C4-2B (cell line): ENCODE results near the gene TOP2B.

Experiments used
- H3K27ac ChIP-seq: fragments of 450-650 bp; 2 replicates; pipeline ENCODE4 v1.5.1; 2017
- ZFX ChIP-seq: fragments of 450-650 bp; IDR thresholded peaks from 2 replicates; pipeline ENCODE4 v1.6.1; 2017
- TF ChIP-seq, protein P1 (sequence below): fragments of 450-650 bp; conservative IDR thresholded peaks from 2 replicates; pipeline ENCODE4 v1.5.1; 2017; ENCODE audit warnings: mild to moderate bottlenecking

TOP2B gene

GRCh38 chr3:25695731-25696420 lies 31.2 kb upstream of the TOP2B start:
- TF ChIP-seq, protein P1, sequence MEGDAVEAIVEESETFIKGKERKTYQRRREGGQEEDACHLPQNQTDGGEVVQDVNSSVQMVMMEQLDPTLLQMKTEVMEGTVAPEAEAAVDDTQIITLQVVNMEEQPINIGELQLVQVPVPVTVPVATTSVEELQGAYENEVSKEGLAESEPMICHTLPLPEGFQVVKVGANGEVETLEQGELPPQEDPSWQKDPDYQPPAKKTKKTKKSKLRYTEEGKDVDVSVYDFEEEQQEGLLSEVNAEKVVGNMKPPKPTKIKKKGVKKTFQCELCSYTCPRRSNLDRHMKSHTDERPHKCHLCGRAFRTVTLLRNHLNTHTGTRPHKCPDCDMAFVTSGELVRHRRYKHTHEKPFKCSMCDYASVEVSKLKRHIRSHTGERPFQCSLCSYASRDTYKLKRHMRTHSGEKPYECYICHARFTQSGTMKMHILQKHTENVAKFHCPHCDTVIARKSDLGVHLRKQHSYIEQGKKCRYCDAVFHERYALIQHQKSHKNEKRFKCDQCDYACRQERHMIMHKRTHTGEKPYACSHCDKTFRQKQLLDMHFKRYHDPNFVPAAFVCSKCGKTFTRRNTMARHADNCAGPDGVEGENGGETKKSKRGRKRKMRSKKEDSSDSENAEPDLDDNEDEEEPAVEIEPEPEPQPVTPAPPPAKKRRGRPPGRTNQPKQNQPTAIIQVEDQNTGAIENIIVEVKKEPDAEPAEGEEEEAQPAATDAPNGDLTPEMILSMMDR = no peak
- no peak for TF ChIP-seq ZFX

GRCh38 chr3:25693238-25693637 lies 28.5 kb upstream of the TOP2B start:
- no peak for TF ChIP-seq ZFX
- no peak overlapping the region for H3K27ac ChIP-seq

More at GRCh38 chr3:25695731-25696420, 31.2 kb upstream of the TOP2B start:
- no peak overlapping the region for H3K27ac ChIP-seq

DNA sequence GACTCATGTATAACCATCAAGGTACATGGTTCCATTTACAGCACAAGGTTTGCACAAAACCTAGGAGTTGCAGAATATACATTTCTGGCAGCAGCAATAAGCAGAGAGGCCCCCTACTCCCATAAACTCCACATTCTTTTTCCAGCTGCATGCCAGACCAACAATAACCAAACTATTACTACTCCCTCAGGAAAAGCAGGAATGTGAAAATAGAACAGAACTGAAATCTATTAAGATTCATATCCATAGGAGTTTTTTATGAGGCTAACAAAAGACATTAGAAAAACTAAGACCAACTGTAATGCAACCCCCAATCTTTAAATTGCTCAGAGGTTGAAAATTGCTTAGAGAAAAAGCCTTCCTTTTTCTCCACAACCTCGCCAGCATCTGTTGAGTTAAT lies 27.6 kb upstream of the TOP2B start:
- TF ChIP-seq, protein P1 = no peak
- TF ChIP-seq ZFX = no peak
- H3K27ac ChIP-seq = no peak overlapping the region

DNA sequence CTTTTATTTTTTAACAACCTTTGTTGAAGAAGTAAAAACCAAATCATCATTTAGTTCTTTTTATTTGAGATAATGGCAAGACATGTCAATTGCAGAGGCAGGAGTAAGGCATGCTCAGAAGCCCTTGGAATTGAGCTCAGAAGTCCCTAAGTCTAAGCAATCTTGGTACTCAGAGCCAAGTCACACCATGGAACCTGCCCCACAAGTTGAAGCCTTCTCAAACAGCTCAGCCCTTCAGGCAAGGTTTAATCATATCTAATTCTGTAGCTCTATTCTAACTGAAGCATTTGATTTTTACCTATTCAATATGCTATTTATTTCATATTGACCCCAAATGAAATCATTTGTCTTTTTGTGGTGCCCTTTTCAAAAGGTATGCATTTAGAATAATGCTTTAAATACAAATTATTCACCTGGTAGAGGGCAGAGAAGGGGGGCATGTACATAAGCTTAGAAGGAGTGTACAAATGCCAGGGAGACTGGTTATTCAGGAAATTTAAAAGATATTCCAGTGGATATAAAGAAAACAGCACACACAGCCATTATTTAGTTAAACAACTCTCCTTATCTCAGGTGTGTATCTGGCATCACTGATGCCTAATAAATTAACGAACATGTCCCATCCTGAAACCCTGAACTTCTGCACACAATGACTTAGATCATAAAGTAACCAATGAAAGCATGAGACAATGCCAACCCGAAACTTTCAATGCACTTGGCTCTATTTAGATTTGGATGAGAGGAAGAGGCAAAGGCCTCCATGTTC lies 26.2 kb upstream of the TOP2B start:
- TF ChIP-seq ZFX = no peak
- H3K27ac ChIP-seq = no peak overlapping the region; the same call in 1 of the 2 replicates

DNA sequence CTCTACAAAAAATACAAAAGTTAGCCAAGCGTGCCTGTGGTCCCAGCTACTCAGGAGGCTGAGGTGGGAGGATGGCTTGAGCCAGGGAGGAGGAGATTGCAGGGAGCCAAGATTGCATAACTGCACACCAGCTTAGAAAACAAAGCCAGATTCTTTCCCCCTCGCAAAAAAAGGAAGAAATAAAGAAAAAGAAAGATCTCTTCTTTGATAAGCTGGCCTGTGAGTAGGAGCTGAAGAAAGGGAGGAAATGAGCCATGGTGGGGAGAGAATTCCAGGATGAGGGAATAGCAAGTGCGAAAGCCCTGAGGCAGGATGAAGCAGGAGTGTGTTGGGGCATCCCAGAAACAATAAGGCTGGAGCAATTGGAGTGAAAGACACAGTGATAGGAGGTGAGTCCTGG lies 24.5 kb upstream of the TOP2B start:
- H3K27ac ChIP-seq = no peak overlapping the region
- no peak for TF ChIP-seq ZFX
- TF ChIP-seq, protein P1 = no peak

DNA sequence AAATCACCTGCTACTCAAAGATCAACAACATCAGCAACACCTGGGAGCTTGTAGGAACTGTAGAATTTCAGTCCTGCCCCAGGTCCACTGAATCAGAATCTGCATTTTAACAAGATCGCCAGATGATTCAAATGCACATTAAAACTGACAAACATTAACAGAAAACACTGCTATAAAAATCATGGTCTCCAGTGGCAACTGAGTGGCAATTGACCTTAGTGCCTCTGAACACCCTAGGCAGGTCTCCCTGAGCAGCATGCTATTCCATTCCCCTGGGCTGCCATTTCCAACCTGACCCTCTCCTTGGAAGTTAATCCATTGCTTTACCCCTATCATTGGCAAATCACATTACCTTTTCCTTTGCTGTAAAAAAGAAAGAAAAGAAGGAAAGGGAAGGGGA lies 23.0 kb upstream of the TOP2B start:
- TF ChIP-seq ZFX = no peak
- TF ChIP-seq, protein P1 = no peak
- H3K27ac ChIP-seq = no peak overlapping the region

DNA sequence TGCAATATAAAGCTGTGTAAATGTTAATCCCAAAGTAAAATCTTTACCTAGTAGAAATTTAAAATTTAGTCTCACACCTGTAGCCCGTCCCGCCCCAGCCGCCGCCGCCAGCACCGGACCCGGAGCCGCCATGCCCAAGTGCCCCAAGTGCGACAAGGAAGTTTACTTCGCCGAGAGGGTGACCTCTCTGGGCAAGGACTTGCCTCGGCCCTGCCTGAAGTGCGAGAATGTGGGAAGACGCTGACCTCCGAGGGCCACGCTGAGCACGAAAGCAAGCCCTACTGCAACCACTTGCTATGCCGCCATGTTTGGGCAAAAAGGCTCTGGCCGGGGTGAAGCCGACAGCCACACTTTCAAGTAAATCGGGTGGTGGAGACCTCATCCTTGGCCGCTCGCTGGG lies 22.1 kb upstream of the TOP2B start:
- no peak for TF ChIP-seq ZFX
- TF ChIP-seq, protein P1 = no peak

GRCh38 chr3:25683882-25684281 lies 19.2 kb upstream of the TOP2B start:
- no peak for TF ChIP-seq ZFX
- TF ChIP-seq, protein P1 = no peak
- H3K27ac ChIP-seq = no peak overlapping the region

More for the DNA sequence above, 22.1 kb upstream of the TOP2B start:
- no peak overlapping the region for H3K27ac ChIP-seq
